Mucosa of descending colon (tissue), 3 donors: ENCODE data around the gene SEC24D. TPM values are rescaled to one million over a fixed set of nuclear protein-coding genes. Genes with fewer than 3 reads are reported as not detected.

Experiments used
- ATAC-seq: fragments of 200-7000 bp; cut with Tn5 transposase; one replicate; pipeline ENCODE4 v1.9.1; 2020; ENCODE audit warnings: mild to moderate bottlenecking, moderate library complexity
- DNase-seq, 3 donors: peaks; one replicate each; pipeline ENCODE4 v3.0.0-alpha.2; 2020
- H3K36me3 ChIP-seq: fragments of 200-600 bp; one replicate; pipeline ENCODE4 v1.8.0; 2021; ENCODE audit warnings: low read depth, mild to moderate bottlenecking
- H3K4me1 ChIP-seq: fragments of 200-600 bp; one replicate; pipeline ENCODE4 v1.8.0; 2021; ENCODE audit warnings: low read depth, mild to moderate bottlenecking
- H3K4me3 ChIP-seq: fragments of 200-600 bp; one replicate; pipeline ENCODE4 v1.8.0; 2021; ENCODE audit warnings: mild to moderate bottlenecking
- H3K9me3 ChIP-seq: fragments of 200-600 bp; one replicate; pipeline ENCODE4 v1.8.0; 2021; ENCODE audit warnings: mild to moderate bottlenecking
- intact Hi-C, 2 donors: fragments of 100-400 bp; cut with DNase I in 1 of 2; cut with micrococcal nuclease in 1 of 2; formaldehyde crosslinking; loops; one replicate each; pipeline versions ENCODE4 v1.11.0 to v1.11.1; 2022; cut with DNase I, micrococcal nuclease
- long read RNA-seq, 2 donors: library from polyadenylated mRNA; unstranded; transcript quantifications; one replicate each; pipeline ENCODE4 v2.0.0, GENCODE V29; 2019 to 2021
- total RNA-seq, 3 donors: library from RNA; stranded (reverse); fragmentation: NEBNext Ultra II Directional in 2 of 3; extraction: Animal tissue kit (Norgen Biotek cat#: 25700) in 2 of 3; gene quantifications; one replicate each; pipeline versions ENCODE4 v1.2.1 to v1.2.4, GENCODE V29; 2021 to 2023
- TF ChIP-seq, protein P1 (sequence below): fragments of 200-600 bp; IDR thresholded peaks from one replicate; pipeline ENCODE4 v1.8.0; 2022; ENCODE audit warnings: antibody characterized with exemption, mild to moderate bottlenecking
- donor health status: DM: no; HTN: no; CAD: no; lungs with moderate emphysema.
- donor health status: DM: no; HTN: no; CAD: no.
- donor health status: DM: no; HTN: yes; CAD: no.

The SEC24D gene, protein sequence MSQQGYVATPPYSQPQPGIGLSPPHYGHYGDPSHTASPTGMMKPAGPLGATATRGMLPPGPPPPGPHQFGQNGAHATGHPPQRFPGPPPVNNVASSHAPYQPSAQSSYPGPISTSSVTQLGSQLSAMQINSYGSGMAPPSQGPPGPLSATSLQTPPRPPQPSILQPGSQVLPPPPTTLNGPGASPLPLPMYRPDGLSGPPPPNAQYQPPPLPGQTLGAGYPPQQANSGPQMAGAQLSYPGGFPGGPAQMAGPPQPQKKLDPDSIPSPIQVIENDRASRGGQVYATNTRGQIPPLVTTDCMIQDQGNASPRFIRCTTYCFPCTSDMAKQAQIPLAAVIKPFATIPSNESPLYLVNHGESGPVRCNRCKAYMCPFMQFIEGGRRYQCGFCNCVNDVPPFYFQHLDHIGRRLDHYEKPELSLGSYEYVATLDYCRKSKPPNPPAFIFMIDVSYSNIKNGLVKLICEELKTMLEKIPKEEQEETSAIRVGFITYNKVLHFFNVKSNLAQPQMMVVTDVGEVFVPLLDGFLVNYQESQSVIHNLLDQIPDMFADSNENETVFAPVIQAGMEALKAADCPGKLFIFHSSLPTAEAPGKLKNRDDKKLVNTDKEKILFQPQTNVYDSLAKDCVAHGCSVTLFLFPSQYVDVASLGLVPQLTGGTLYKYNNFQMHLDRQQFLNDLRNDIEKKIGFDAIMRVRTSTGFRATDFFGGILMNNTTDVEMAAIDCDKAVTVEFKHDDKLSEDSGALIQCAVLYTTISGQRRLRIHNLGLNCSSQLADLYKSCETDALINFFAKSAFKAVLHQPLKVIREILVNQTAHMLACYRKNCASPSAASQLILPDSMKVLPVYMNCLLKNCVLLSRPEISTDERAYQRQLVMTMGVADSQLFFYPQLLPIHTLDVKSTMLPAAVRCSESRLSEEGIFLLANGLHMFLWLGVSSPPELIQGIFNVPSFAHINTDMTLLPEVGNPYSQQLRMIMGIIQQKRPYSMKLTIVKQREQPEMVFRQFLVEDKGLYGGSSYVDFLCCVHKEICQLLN
- 10 to 100 TPM; 22.1 to 55.6 (median 45.3) TPM for total RNA-seq
- long read RNA-seq, donor 1, full-length matches to known transcripts: 14 of 35 reads
- long read RNA-seq, donor 1, partial matches to known transcripts: 11 of 35 reads
- long read RNA-seq, donor 1, other reads (novel, unspliced or antisense): 10 of 35 reads
- long read RNA-seq, donor 2, full-length matches to known transcripts: 1 of 6 reads
- long read RNA-seq, donor 2, partial matches to known transcripts: 5 of 6 reads
- long read RNA-seq, donor 2, other reads (novel, unspliced or antisense): 0 of 6 reads

DNA sequence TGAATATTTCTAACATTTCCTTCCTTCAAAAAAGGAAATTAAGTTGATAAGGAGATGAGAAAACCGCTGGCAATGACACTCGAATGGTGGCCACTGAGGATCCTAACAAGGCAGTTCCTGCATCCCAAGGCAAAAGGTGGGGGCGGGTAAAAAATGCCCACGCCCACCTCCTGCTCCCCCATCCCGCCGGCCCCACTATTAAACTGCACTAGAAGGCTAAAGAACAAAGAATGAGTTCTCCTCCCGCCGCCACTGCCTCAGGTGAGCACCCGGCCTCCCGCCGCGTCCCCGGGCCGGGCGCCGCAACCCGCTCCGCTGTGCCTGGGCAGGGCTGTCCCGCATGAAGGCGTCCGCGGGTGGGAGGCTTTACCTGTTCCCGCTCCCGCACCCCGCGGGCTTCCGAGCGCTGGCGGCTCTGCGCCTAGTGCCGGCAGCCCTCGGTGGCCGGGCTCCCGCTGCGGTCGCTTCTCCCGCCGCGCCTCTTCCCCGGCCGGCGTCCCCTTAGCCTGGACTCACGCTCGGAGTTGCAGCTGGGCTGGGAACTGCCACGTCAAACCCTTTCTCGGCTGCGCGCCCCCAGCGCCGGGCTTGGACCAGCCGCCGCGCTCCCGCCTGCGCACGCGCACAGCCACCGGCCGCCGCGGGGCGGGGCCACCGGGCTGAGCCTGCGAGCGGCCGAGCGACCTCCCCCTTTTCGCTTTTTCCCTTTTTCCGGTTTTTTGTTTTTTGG is at the start of gene SEC24D:
Gene SEC24D, minus strand, starts transcription at position 556 of the 730 bp plus-strand sequence. CDS start 2,430 bp downstream, outside the sequence.
- intact Hi-C loops: no loop called here
- DNase-seq: peak; percentile 89 to 94 (median 91)

DNA sequence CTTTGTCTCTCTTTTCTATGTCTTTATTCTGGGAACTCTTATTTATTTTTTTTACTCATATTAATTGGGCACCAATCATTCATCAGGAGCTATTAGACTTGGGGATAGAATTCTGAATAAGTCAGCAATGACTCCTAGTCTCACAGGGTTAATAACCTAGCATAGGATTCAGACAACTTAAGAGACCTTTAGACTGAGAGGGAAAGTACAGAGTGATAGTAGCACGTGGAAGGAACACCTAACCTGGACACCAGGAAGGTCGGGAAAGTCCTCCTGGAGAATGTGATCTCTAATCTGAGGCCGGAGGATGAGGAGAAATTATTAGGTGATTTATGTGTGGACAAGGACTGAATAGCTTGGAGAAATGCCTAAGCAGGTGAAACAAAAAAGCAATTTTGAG is 48.8 kb upstream of the SEC24D start:
- TF ChIP-seq, protein P1, sequence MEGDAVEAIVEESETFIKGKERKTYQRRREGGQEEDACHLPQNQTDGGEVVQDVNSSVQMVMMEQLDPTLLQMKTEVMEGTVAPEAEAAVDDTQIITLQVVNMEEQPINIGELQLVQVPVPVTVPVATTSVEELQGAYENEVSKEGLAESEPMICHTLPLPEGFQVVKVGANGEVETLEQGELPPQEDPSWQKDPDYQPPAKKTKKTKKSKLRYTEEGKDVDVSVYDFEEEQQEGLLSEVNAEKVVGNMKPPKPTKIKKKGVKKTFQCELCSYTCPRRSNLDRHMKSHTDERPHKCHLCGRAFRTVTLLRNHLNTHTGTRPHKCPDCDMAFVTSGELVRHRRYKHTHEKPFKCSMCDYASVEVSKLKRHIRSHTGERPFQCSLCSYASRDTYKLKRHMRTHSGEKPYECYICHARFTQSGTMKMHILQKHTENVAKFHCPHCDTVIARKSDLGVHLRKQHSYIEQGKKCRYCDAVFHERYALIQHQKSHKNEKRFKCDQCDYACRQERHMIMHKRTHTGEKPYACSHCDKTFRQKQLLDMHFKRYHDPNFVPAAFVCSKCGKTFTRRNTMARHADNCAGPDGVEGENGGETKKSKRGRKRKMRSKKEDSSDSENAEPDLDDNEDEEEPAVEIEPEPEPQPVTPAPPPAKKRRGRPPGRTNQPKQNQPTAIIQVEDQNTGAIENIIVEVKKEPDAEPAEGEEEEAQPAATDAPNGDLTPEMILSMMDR: no peak
- Histone ChIP-seq H3K4me1 (no peaks in the 10 kb centered on the region), H3K4me3 (no peak overlapping the region), H3K9me3 (no peaks in the 10 kb centered on the region), H3K36me3 (no peaks in the 10 kb centered on the region)
- no peak for DNase-seq
- intact Hi-C loops: loop anchor here in 1 of 2 donors (5.0 kb wide), 1 partner anchor 112 kb away; no protein-coding TSS in a partner anchor
- no peak for ATAC-seq

More for the DNA sequence above, at the start of gene SEC24D:
- Histone ChIP-seq H3K4me1 (peaks cover 5% of the 10 kb centered on the region), H3K4me3 (peak within 1 kb of the TSS; percentile 99), H3K36me3 (no peaks in the 10 kb centered on the region), H3K9me3 (no peaks in the 10 kb centered on the region)
- TF ChIP-seq, protein P1: peak; percentile 15
- ATAC-seq: peak; percentile 97

DNA sequence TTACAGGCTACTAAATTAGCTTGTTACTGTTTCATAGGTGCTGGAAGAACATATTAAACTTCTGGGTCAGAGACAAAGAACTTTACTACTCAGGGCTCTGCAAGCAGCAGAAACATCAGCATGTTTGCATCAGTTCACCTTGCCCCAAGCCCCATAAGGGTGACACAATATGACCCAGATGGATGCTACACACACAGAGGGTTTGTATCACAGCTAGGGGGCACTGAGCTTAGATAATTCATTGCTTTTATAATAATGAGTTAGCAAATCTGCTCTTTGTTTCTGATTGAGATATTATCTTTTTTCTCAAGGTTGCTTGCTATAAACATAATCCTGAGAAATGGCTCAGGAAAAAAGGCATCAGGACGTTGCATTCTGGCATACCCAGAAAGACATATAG is 47.9 kb upstream of the SEC24D start:
- intact Hi-C loops: no loop called here
- TF ChIP-seq, protein P1: no peak
- ATAC-seq (no peak), DNase-seq (no peak)
- Histone ChIP-seq H3K36me3 (no peaks in the 10 kb centered on the region), H3K4me3 (no peak overlapping the region), H3K4me1 (no peaks in the 10 kb centered on the region), H3K9me3 (no peaks in the 10 kb centered on the region)

DNA sequence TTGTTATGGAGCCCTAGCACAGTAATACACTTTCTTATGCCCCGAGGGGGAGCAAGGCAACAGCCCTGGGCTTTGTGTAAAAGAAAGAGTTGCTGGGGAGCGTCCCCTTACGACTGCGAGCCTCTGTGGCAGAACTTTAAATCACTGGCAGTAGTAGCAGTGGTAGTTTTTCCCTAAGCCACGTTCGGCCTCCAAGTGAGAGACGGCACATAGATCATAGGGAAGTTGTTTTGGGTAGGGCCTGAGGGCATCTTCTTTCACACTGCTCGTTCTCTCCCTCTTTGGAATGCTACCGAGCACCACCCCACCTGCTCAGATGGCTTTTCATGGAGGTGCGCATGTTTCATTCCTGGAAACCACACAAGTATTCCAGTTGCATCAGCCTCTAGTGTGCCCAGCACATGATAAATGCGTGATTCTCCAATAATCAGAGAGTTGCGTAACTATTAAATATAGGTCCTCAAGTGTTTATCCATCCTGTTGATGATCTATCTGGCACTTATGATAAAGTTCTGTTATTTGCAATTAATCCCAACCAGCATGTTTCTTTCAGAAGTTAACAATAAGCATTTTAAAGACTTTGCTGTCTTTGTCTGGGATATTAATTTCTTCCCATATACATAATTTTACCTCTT is 45.7 kb upstream of the SEC24D start:
- DNase-seq: no peak
- TF ChIP-seq, protein P1: no peak
- Histone ChIP-seq H3K4me3 (no peak overlapping the region), H3K36me3 (no peaks in the 10 kb centered on the region), H3K9me3 (peaks cover 5% of the 10 kb centered on the region), H3K4me1 (no peaks in the 10 kb centered on the region)
- intact Hi-C loops: no loop called here
- ATAC-seq: no peak
